Stimulated activated CD4-positive, alpha-beta T cell treated with anti-CD3 and anti-CD28 coated beads, Interleukin-4, amount 100 ng/mL, for 24 hours (primary cell): ENCODE data around the gene CAMTA1.

Experiments
- DNase-seq: peaks from one replicate; pipeline ENCODE4 v3.0.0-alpha.2; 2020

Gene CAMTA1

GRCh38 chr1:7558921-7559869, 773.9 kb downstream of the CAMTA1 start:
- DNase-seq: no peak

GRCh38 chr1:7560128-7560527, 774.9 kb downstream of the CAMTA1 start:
- DNase-seq: no peak

GRCh38 chr1:7560601-7561181, 775.4 kb downstream of the CAMTA1 start:
- DNase-seq: no peak

- no peak for DNase-seq
These were observed 776.2 kb downstream of the CAMTA1 start for GRCh38 chr1:7561331-7561921.

GRCh38 chr1:7561936-7562728, 776.9 kb downstream of the CAMTA1 start:
- no peak for DNase-seq

GRCh38 chr1:7562729-7563605, 777.7 kb downstream of the CAMTA1 start:
- no peak for DNase-seq

- DNase-seq: no peak
These were observed 778.9 kb downstream of the CAMTA1 start for GRCh38 chr1:7564137-7564536.

GRCh38 chr1:7565099-7565750, 780.0 kb downstream of the CAMTA1 start:
- no peak for DNase-seq

- DNase-seq: no peak
These were observed 781.4 kb downstream of the CAMTA1 start for GRCh38 chr1:7566417-7567375.

GRCh38 chr1:7567376-7567775, 782.1 kb downstream of the CAMTA1 start:
- no peak for DNase-seq

- DNase-seq: no peak
These were observed 782.8 kb downstream of the CAMTA1 start for GRCh38 chr1:7568053-7568452.

GRCh38 chr1:7568901-7569524, 783.8 kb downstream of the CAMTA1 start:
- DNase-seq: no peak

- DNase-seq: no peak
These were observed 785.1 kb downstream of the CAMTA1 start for GRCh38 chr1:7570311-7570710.

GRCh38 chr1:7572654-7573152, 787.4 kb downstream of the CAMTA1 start:
- DNase-seq: no peak

GRCh38 chr1:7573481-7573880, 788.2 kb downstream of the CAMTA1 start:
- DNase-seq: no peak

GRCh38 chr1:7574121-7575040, 789.1 kb downstream of the CAMTA1 start:
- DNase-seq: no peak

GRCh38 chr1:7575041-7575400, 789.8 kb downstream of the CAMTA1 start:
- DNase-seq: no peak

GRCh38 chr1:7576946-7577657, 791.8 kb downstream of the CAMTA1 start:
- DNase-seq: no peak
